NCI-H748 treated with DMSO at 0.1 percent for 48 hours (cell line): Measurements from ENCODE around the gene POU3F3.

Experiments used
- DNase-seq: peaks from one replicate; lab custom pipeline; 2025; lab: John Stamatoyannopoulos, UW

POU3F3 gene

GRCh38 chr2:104876606-104877570 is 23.0 kb downstream of the POU3F3 start:
- DNase-seq, result no peak

- DNase-seq, result no peak
These were observed 25.1 kb downstream of the POU3F3 start for GRCh38 chr2:104878863-104879512.

GRCh38 chr2:104880076-104880475 is 26.2 kb downstream of the POU3F3 start:
- no peak for DNase-seq

DNA sequence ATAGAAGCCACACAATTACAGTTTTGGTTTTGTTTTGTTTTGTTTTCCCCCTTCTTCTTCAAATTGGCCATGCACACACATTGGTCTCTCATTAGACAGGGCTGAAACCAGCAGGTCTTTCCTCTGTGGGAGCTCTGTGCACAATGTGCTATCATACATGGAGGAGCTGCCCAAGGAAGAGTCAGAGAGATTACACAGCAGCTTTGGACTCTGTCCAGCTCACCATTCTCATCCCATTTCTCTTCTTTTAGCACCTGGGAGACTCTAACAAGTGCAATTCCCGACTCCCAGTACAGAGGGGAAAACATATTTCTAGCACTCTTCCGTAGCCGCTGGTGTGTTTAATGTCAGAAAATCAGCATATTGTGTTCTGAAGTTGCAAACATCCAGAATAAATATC is 29.4 kb downstream of the POU3F3 start:
- no peak for DNase-seq

- DNase-seq, result no peak
These were observed 31.3 kb downstream of the POU3F3 start for GRCh38 chr2:104885119-104885782.

DNA sequence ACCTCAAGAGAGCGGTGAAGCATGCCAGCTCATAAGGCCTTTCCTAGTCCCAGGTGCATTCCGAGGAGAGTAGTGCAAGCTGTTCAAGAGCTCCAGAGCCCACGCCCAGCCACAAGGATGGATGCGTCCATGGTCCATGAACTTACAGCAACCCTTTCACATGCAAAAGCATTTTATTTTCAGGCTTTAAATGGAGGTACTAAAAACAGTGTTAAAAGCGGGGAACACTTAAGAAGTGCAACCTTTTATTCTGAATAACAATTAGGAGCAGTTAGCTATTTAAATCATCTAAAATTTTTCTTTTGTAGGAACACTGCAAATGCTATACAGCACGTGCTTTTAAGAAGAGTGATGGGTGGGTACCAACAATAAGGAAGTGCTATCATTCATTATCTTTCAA is 33.8 kb downstream of the POU3F3 start:
- DNase-seq, result no peak

DNA sequence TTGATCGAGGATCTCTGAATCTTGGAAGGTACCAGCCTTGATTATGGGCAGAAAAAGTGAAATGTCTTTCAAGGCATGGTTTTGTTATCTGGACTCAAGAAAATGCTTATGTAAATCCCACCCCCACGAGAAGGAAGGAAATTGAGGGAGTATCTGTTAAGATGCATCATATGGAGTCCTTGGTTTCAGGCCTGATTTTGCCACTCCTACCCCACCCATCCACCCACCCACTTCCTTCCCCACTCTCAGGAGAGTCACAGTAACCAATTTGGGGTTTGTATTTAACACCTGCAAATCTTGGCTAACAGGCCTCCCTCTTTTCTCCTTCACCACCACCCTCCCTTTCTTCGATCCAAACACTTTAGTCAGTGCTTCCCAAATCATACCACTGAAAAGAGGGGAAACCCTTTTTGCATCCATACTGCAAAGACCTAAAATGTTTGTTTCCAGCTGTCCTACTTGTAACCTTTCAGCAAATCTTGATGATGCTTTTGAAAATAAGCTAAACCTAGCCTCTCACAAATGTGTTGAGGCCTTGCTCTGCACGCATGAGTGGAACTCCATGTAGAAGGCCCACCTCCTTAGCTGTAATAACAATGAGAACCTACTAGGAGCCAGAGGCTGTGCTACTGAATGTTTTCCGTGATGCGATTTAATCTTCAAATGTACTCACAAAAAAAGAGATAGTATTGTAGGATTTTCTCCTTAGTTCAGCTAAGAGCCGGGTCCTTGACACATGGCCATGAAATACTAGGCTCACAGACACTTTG is 34.8 kb downstream of the POU3F3 start:
- DNase-seq, result no peak

DNA sequence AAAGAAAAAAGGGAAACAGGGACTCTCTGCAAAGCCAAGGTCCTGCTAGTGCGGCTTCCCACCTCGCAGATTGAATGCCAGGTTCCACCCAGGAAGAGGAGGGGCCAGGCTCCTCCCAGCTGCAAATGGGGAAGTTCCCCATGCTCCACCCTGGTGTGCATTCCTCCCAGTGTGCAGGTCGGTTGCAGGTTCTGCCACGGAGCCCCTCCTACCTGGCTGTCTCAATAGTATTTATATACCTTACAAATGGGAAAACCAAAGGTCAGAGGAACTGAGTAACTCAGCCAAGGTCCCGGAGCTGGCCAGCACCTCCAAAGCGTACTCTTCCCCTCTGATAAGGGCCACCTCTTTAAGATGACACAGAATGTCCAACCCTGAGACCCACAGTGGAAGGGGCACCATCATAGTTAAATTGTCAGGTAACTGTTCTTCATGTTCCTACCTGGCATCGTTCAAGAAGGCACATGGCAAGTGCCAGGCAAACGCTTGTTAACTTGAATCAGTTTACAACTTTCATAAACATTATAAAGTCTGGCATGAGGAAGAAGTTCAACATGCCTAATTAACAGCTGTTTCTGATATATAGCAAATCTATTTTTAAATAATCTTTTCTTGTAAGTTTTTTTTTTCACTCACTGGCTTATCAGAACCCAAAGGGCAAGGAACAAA is 35.5 kb downstream of the POU3F3 start:
- DNase-seq, result no peak

DNA sequence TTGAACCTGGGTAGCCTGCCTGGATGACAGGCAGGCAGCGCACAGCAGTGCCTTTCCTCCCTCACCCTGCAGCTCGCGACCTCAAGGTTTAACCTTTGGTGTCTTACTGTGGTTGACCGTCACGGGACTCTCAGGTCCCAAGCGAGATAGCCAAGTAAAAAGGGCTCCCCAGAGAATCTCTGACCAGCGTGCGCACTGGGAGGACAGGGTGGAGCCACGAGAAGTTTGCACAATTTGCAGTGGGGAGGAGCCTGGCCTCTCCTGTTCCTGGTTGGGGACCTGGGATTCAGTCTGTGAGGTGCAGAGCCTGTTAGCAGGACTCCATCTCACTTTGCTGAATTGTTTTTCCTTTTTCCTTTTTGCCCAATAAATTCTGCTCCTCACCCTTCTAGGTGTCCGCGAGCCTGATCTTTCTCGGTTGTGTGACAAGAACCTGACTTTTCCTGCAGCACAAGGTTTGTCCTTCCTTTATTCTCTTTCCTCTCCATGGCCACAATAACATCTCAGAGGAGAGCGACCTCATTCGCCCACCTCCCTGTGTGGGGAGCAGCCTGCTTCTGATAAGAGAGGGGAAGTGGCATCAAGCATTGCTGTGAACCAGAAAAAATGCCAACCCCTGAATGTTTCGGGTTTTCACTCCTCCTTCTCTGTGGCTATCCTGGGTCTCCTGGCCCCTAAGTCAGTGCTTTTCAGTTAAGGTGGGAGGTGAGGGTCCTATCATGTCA is 36.2 kb downstream of the POU3F3 start:
- DNase-seq, result no peak

DNA sequence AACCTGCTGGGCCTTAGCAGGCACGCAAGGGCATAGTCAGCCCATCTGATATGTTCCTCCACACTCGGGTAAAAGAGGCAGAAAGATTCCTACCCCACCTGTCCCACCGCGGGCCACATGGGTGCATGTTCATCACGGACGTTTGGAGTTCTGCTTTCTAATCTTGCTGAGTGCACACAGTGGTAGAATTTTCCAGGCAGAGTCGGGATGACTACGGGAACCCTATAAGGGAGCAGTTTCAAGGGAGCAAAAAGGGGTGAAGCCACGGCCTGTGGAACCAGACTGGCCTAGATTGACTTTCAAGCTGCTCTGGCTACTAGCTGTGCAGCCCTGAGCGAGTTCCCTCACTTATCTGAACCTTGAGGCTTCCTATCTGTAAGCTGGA is 36.8 kb downstream of the POU3F3 start:
- DNase-seq, result no peak

GRCh38 chr2:104891145-104891544 is 37.2 kb downstream of the POU3F3 start:
- no peak for DNase-seq

DNA sequence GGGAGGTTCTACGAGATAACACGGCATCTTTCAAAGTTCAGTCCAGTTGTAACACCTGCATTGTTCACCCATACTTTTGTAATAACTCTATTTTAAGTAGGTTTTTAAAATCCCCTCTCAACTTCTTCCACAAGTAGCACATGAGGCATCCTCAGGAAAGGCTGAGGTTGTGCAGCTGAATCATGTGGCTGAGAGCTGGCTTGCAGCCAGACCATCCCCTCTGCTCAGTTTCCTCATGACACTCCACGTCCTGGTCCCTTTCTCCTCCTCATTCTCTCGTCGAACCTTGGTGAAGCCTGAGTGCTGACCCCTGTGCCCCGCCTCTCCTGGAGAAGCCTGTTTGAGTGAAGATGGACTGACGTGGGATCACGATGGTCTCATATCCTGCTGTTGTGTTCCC is 42.5 kb downstream of the POU3F3 start:
- DNase-seq, result no peak

DNA sequence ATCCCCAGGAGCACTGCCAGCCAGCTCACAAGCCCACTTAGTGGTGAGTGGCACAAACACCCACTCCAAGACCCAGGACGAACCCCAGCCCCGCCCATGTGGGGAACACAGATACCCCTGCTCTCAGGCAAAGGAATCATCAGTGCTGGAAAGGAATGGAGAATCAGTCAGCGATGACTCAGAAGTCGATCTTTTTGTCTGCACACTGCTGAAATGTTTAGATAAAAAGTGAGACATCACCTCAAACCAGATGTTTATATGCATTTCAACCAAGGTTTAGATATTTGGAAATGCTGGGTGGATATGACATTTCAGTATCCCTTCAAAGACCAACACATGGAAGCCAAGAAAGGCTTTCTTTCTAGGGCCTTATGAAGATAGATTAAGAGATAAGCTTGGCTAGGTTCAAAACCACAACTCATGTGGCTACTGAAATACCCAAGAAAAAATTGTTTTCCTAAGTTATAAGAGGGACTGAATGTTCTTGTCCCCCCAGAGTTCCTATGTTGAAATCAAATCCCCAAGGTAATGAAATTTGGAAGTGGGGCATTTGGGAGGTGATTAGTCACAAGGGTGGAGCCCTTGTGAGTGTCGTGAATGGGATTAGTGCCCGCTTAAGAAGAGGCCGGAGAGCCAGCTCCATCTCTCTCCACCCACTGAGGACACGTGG is 43.7 kb downstream of the POU3F3 start:
- no peak for DNase-seq

- no peak for DNase-seq
These were observed 46.7 kb downstream of the POU3F3 start for GRCh38 chr2:104900608-104901007.

- peak; percentile 84 for DNase-seq
These were observed 47.3 kb downstream of the POU3F3 start for GRCh38 chr2:104901037-104901881.

- DNase-seq, result no peak
These were observed 48.4 kb downstream of the POU3F3 start for GRCh38 chr2:104902317-104902716.
